Activated CD8-positive, alpha-beta T cell treated with anti-CD3 and anti-CD28 coated beads for 36 hours (primary cell): Measurements from ENCODE around the gene CDC16. TPM values are rescaled to one million over a fixed set of nuclear protein-coding genes. Genes with fewer than 3 reads are reported as not detected.
"Not testable (repeated sequence)": the region's sequence is repeated elsewhere in the genome, so short reads cannot be mapped to it uniquely, and the experiment has no call there.

Experiments
- ATAC-seq: fragments of 200-7000 bp; cut with Tn5 transposase; one replicate; pipeline ENCODE4 v1.10.0; 2021; ENCODE audit warnings: mild to moderate bottlenecking, moderate library complexity
- CTCF ChIA-PET: fragments of 350-600 bp; sonication (Branson Sonifier 250); formaldehyde crosslinking; loops from one replicate; lab custom pipeline; 2021; ENCODE audit warnings: antibody characterized with exemption; lab: Charles Lee
- POLR2A ChIA-PET: fragments of 350-600 bp; sonication (Branson Sonifier 250); formaldehyde crosslinking; loops from one replicate; lab custom pipeline; 2021; ENCODE audit warnings: antibody characterized with exemption; lab: Charles Lee
- DNase-seq: peaks from one replicate; pipeline ENCODE4 v3.0.0-alpha.2; 2020
- H3K27ac Mint-ChIP-seq: one replicate; pipeline ENCODE4 v1.8.0; 2021; ENCODE audit warnings: mild to moderate bottlenecking, mixed read lengths
- H3K27me3 Mint-ChIP-seq: one replicate; pipeline ENCODE4 v1.8.0; 2021; ENCODE audit warnings: mixed read lengths
- H3K36me3 Mint-ChIP-seq: one replicate; pipeline ENCODE4 v1.8.0; 2021; ENCODE audit warnings: low read depth, mixed read lengths
- H3K4me1 Mint-ChIP-seq: one replicate; pipeline ENCODE4 v1.8.0; 2021; ENCODE audit warnings: low read depth, mixed read lengths
- H3K4me3 Mint-ChIP-seq: one replicate; pipeline ENCODE4 v1.8.0; 2021; ENCODE audit warnings: mild to moderate bottlenecking, moderate library complexity, mixed read lengths
- H3K9me3 Mint-ChIP-seq: one replicate; pipeline ENCODE4 v1.8.0; 2021; ENCODE audit warnings: mixed read lengths
- CTCF ChIP-seq: fragments of 200-600 bp; IDR thresholded peaks from one replicate; pipeline ENCODE4 v1.8.0; 2022; ENCODE audit warnings: antibody characterized with exemption, mild to moderate bottlenecking
- intact Hi-C: fragments of 100-400 bp; cut with micrococcal nuclease; formaldehyde crosslinking; loops from one replicate; pipeline ENCODE4 v1.10.0; 2022
- total RNA-seq, 2 experiments: library from RNA; stranded (reverse); gene quantifications; one replicate each; pipeline ENCODE4 v1.2.3, GENCODE V29; 2021

The CDC16 gene
- total RNA-seq, 2 experiments from 2014 or later: 72.5 to 76.0 TPM

- H3K27ac Mint-ChIP-seq: peak overlapping the region; percentile 34
- ChIA-PET CTCF (no interaction called here), POLR2A (interaction anchor here (0.7 to 0.9 kb wide), 2 partner anchors 8 to 26 kb away, joined by 3 to 5 read pairs; no protein-coding TSS in a partner anchor)
- no peak for TF ChIP-seq CTCF
- H3K4me1 Mint-ChIP-seq: peaks cover 32% of the 10 kb centered on the region
- peaks cover 60% of the 10 kb centered on the region for H3K36me3 Mint-ChIP-seq
- H3K27me3 Mint-ChIP-seq: no peaks in the 10 kb centered on the region
- H3K4me3 Mint-ChIP-seq: no peak overlapping the region
- intact Hi-C loops: no loop called here
- DNase-seq (no peak), ATAC-seq (no peak)
- no peaks in the 10 kb centered on the region for H3K9me3 Mint-ChIP-seq
Observed at GRCh38 chr13:114261328-114261965, 26.8 kb downstream of the CDC16 start.

- Mint-ChIP-seq H3K4me3 (no peak overlapping the region), H3K27ac (peak overlapping the region; percentile 63), H3K9me3 (no peaks in the 10 kb centered on the region), H3K27me3 (no peaks in the 10 kb centered on the region), H3K36me3 (peaks cover 71% of the 10 kb centered on the region), H3K4me1 (peaks cover 43% of the 10 kb centered on the region)
- ChIA-PET CTCF (no interaction called here), POLR2A (no interaction called here)
- intact Hi-C loops: no loop called here
- DNase-seq: no peak
- peak; percentile 15 for ATAC-seq
- TF ChIP-seq CTCF: no peak
Observed at GRCh38 chr13:114263578-114263977, 28.9 kb downstream of the CDC16 start.

GRCh38 chr13:114264313-114264712, 29.6 kb downstream of the CDC16 start:
- CTCF ChIA-PET: interaction anchor here (1.7 kb wide), 1 partner anchor 8 kb away, joined by 4 read pairs; no protein-coding TSS in a partner anchor
- DNase-seq, H3K27me3 Mint-ChIP-seq, H3K9me3 Mint-ChIP-seq, H3K4me3 Mint-ChIP-seq, H3K27ac Mint-ChIP-seq, ATAC-seq, intact Hi-C loops: not testable (repeated sequence)
- H3K4me1 Mint-ChIP-seq: peaks cover 49% of the 10 kb centered on the region
- POLR2A ChIA-PET: interaction anchor here (1.2 kb wide), 1 partner anchor 9 kb away, joined by 4 read pairs; no protein-coding TSS in a partner anchor
- H3K36me3 Mint-ChIP-seq: peaks cover 74% of the 10 kb centered on the region

- no peak for TF ChIP-seq CTCF
Observed at GRCh38 chr13:114264886-114265611, 30.4 kb downstream of the CDC16 start.

GRCh38 chr13:114266241-114266640, 31.5 kb downstream of the CDC16 start:
- TF ChIP-seq CTCF: no peak
- POLR2A ChIA-PET: interaction anchor here (0.7 to 3.9 kb wide), 3 partner anchors 9 to 273 kb away, joined by 3 to 19 read pairs (median 3); partner anchors contain the start of gene UPF3A
- Mint-ChIP-seq H3K4me3 (no peak overlapping the region), H3K4me1 (peaks cover 41% of the 10 kb centered on the region), H3K27me3 (no peaks in the 10 kb centered on the region), H3K9me3 (no peaks in the 10 kb centered on the region), H3K27ac (no peak overlapping the region), H3K36me3 (peaks cover 70% of the 10 kb centered on the region)
- intact Hi-C loops: no loop called here
- DNase-seq (no peak), ATAC-seq (no peak)
- CTCF ChIA-PET: no interaction called here

More at GRCh38 chr13:114264886-114265611, 30.4 kb downstream of the CDC16 start:
- Mint-ChIP-seq H3K4me3 (no peak overlapping the region), H3K4me1 (peaks cover 47% of the 10 kb centered on the region), H3K9me3 (no peaks in the 10 kb centered on the region), H3K27ac (peak overlapping the region; percentile 1), H3K27me3 (no peaks in the 10 kb centered on the region), H3K36me3 (peaks cover 71% of the 10 kb centered on the region)
- ChIA-PET CTCF (interaction anchor here (1.7 kb wide), 1 partner anchor 9 kb away, joined by 4 read pairs; no protein-coding TSS in a partner anchor), POLR2A (interaction anchor here (0.6 to 1.3 kb wide), 3 partner anchors 8 to 136 kb away, joined by 3 to 4 read pairs (median 4); no protein-coding TSS in a partner anchor)
- intact Hi-C loops: no loop called here
- DNase-seq: no peak
- no peak for ATAC-seq
